ENCODE measurements around the gene NPR2.

- no peak for TF ChIP-seq CREB5 (CRISPR knock-in tag; IDR thresholded peaks at IDR 0.05; ENCODE audit: low read depth)
- TF ChIP-seq PATZ1 (CRISPR knock-in tag; IDR thresholded peaks at IDR 0.05; ENCODE audit: borderline replicate concordance), result no peak
- no peak for TF ChIP-seq ARNTL (CRISPR knock-in tag; IDR thresholded peaks at IDR 0.05; ENCODE audit: borderline replicate concordance, low read depth)
- no peak for TF ChIP-seq ESRRG (CRISPR knock-in tag; IDR thresholded peaks at IDR 0.05)
- TF ChIP-seq ZNF70 (CRISPR knock-in tag; IDR thresholded peaks at IDR 0.05), result no peak
- TF ChIP-seq CSDC2 (CRISPR knock-in tag; IDR thresholded peaks at IDR 0.05), result no peak
Measured at GRCh38 chr9:35774907-35775635, 16.3 kb upstream of the NPR2 start.
